ENCODE results near the gene MMP7. TPM values are rescaled to one million over a fixed set of nuclear protein-coding genes. Genes with fewer than 3 reads are reported as not detected.

The MMP7 gene
- total RNA-seq, 2 experiments from 2014 or later = not detected

DNA sequence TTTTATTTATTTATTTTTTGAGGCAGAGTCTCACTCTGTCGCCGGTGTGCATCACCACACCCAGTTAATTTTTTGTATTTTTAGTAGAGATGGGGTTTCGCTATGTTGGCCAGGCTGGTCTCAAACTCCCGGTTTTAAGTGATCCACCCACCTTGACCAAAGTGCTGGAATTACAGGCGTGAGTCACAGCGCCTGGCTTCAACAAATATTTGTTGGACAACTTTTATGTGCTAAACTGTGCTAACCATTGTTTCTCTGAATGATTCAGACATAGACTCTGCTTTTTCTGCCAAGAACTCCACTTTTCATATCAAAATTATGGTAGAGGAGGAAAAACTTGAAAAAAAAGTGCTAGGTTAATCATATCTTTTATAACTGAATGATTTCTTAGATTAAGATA, 36.3 kb downstream of the MMP7 start:
- intact Hi-C loops (cut with micrococcal nuclease; ENCODE audit: unreplicated experiment) = loop anchor here (2.0 kb wide), 1 partner anchor 41 kb away; the partner anchor contains the start of gene TMEM123
- Histone ChIP-seq H3K4me2 (ENCODE audit: low read length) (no peak overlapping the region), H3K36me3 (ENCODE audit: insufficient read depth, low read length) (no peaks in the 10 kb centered on the region), H3K9me3 (ENCODE audit: low read length) (no peaks in the 10 kb centered on the region), H4K20me1 (ENCODE audit: insufficient read depth, low read length) (no peaks in the 10 kb centered on the region), H3K4me3 (ENCODE audit: low read depth, low read length, poor library complexity, severe bottlenecking) (no peak overlapping the region), H3K27ac (ENCODE audit: low read depth, low read length, poor library complexity, severe bottlenecking) (no peak overlapping the region), H3K4me1 (ENCODE audit: insufficient read depth, low read length, poor library complexity, severe bottlenecking) (peaks cover 26% of the 10 kb centered on the region), H3K9me2 (ENCODE audit: insufficient read depth, low read length) (no peaks in the 10 kb centered on the region), H3K79me2 (ENCODE audit: insufficient read depth, low read depth, low read length) (no peaks in the 10 kb centered on the region), H2AFZ (ENCODE audit: low read length) (no peak overlapping the region)
- no TSS peak for BruUV-seq (replicated peaks)
- ChIA-PET POLR2A (interaction anchor here (0.9 to 1.3 kb wide), 2 partner anchors 18 to 150 kb away, joined by 3 to 5 read pairs; no protein-coding TSS in a partner anchor), CTCF (ENCODE audit: unreplicated experiment) (no interaction called here)
- DNase-seq (ENCODE audit: low spot score) = no peak
- TF ChIP-seq EZH2phosphoT487 (IDR thresholded peaks at IDR 0.05; ENCODE audit: borderline replicate concordance, low read depth, low read length) = no peak
- TF ChIP-seq, protein P1, sequence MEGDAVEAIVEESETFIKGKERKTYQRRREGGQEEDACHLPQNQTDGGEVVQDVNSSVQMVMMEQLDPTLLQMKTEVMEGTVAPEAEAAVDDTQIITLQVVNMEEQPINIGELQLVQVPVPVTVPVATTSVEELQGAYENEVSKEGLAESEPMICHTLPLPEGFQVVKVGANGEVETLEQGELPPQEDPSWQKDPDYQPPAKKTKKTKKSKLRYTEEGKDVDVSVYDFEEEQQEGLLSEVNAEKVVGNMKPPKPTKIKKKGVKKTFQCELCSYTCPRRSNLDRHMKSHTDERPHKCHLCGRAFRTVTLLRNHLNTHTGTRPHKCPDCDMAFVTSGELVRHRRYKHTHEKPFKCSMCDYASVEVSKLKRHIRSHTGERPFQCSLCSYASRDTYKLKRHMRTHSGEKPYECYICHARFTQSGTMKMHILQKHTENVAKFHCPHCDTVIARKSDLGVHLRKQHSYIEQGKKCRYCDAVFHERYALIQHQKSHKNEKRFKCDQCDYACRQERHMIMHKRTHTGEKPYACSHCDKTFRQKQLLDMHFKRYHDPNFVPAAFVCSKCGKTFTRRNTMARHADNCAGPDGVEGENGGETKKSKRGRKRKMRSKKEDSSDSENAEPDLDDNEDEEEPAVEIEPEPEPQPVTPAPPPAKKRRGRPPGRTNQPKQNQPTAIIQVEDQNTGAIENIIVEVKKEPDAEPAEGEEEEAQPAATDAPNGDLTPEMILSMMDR (conservative IDR thresholded peaks at IDR 0.05; ENCODE audit: low read length) = no peak

DNA sequence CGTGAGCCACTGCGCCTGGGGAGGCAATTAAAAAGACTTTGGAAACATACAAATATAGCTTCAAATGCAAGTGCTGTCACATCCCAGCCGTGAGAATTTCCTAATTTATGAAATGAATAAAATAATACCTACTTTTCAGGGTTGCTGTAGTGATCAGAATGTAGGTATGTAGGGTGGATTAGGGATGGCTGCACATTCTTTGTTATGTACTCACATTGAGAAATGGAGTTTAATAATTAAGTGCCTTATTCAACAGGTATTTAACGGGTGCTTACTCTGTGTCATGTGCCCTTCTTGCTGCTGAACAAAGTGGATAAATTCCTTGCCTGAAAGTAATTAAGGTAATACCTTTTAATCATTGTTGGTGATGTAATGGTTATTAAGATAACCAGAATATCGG, 37.0 kb downstream of the MMP7 start:
- H3K79me2 ChIP-seq (ENCODE audit: insufficient read depth, low read depth, low read length) = no peaks in the 10 kb centered on the region
- no peaks in the 10 kb centered on the region for H4K20me1 ChIP-seq (ENCODE audit: insufficient read depth, low read length)
- no peak for TF ChIP-seq EZH2phosphoT487 (IDR thresholded peaks at IDR 0.05; ENCODE audit: borderline replicate concordance, low read depth, low read length)
- TF ChIP-seq, protein P1 (conservative IDR thresholded peaks at IDR 0.05; ENCODE audit: low read length) = no peak
- H3K9me3 ChIP-seq (ENCODE audit: low read length) = no peaks in the 10 kb centered on the region
- ChIA-PET CTCF (ENCODE audit: unreplicated experiment) (no interaction called here), POLR2A (interaction anchor here (0.9 to 1.3 kb wide), 2 partner anchors 17 to 149 kb away, joined by 3 to 5 read pairs; no protein-coding TSS in a partner anchor)
- no peak for DNase-seq (ENCODE audit: low spot score)
- no peak overlapping the region for H3K27ac ChIP-seq (ENCODE audit: low read depth, low read length, poor library complexity, severe bottlenecking)
- no peak overlapping the region for H3K4me2 ChIP-seq (ENCODE audit: low read length)
- intact Hi-C loops (cut with micrococcal nuclease; ENCODE audit: unreplicated experiment) = no loop called here
- no peak overlapping the region for H3K4me3 ChIP-seq (ENCODE audit: low read depth, low read length, poor library complexity, severe bottlenecking)
- H2AFZ ChIP-seq (ENCODE audit: low read length) = no peak overlapping the region
- no peaks in the 10 kb centered on the region for H3K36me3 ChIP-seq (ENCODE audit: insufficient read depth, low read length)
- H3K9me2 ChIP-seq (ENCODE audit: insufficient read depth, low read length) = no peaks in the 10 kb centered on the region
- peaks cover 32% of the 10 kb centered on the region for H3K4me1 ChIP-seq (ENCODE audit: insufficient read depth, low read length, poor library complexity, severe bottlenecking)
- no TSS peak for BruUV-seq (replicated peaks)

DNA sequence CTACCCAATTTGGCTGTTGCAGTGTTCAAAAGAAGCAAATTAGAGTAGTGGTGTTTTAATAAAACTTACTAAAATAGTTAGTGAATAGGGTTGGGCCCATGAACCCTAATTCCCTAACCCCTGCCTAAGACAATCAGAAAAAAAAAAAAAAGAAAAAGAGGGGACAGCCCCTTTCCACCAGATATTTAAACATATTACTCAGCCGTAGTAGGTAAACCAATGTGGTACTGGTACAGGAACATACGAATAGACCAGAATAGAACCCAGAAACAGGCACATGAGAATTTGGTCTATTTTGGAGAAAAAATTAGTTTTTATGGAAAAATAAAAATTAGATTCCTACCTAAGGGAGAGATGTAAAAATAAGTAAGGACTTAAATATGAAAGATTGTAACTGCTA, 38.6 kb downstream of the MMP7 start:
- no peaks in the 10 kb centered on the region for H3K36me3 ChIP-seq (ENCODE audit: insufficient read depth, low read length)
- POLR2A ChIA-PET = interaction anchor here (0.6 to 1.6 kb wide), 6 partner anchors 14 to 207 kb away, joined by 3 to 7 read pairs (median 6); no protein-coding TSS in a partner anchor
- H2AFZ ChIP-seq (ENCODE audit: low read length) = no peak overlapping the region; the same call in 1 of the 2 replicates
- intact Hi-C loops (cut with micrococcal nuclease; ENCODE audit: unreplicated experiment) = no loop called here
- CTCF ChIA-PET (ENCODE audit: unreplicated experiment) = no interaction called here
- DNase-seq (ENCODE audit: low spot score) = no peak
- no peaks in the 10 kb centered on the region for H3K9me2 ChIP-seq (ENCODE audit: insufficient read depth, low read length)
- no peak overlapping the region for H3K27ac ChIP-seq (ENCODE audit: low read depth, low read length, poor library complexity, severe bottlenecking)
- peaks cover 35% of the 10 kb centered on the region for H3K4me1 ChIP-seq (ENCODE audit: insufficient read depth, low read length, poor library complexity, severe bottlenecking)
- H3K4me3 ChIP-seq (ENCODE audit: low read depth, low read length, poor library complexity, severe bottlenecking) = no peak overlapping the region
- TF ChIP-seq, protein P1 (conservative IDR thresholded peaks at IDR 0.05; ENCODE audit: low read length) = no peak
- no peak for TF ChIP-seq EZH2phosphoT487 (IDR thresholded peaks at IDR 0.05; ENCODE audit: borderline replicate concordance, low read depth, low read length)
- H3K79me2 ChIP-seq (ENCODE audit: insufficient read depth, low read depth, low read length) = no peaks in the 10 kb centered on the region
- no TSS peak for BruUV-seq (replicated peaks)
- no peaks in the 10 kb centered on the region for H3K9me3 ChIP-seq (ENCODE audit: low read length)
- H3K4me2 ChIP-seq (ENCODE audit: low read length) = no peak overlapping the region
- H4K20me1 ChIP-seq (ENCODE audit: insufficient read depth, low read length) = no peaks in the 10 kb centered on the region
